Esophagus squamous epithelium (tissue), 4 donors: ENCODE results near the gene RAB20.

Experiments used
- POLR2A ChIP-seq, 4 donors: fragments of 450-650 bp; IDR thresholded peaks; one replicate each; pipeline ENCODE4 v1.6.1; 2017; ENCODE audit warnings: antibody characterized with exemption in 4 of 4, mild to moderate bottlenecking in 4 of 4, moderate library complexity in 3 of 4
- TF ChIP-seq, protein P1 (sequence below), 6 experiments: fragments of 450-650 bp in 4 of 6; fragments of 200-600 bp in 2 of 6; sonication (generic) in 2 of 6; IDR thresholded peaks; one replicate each; pipeline ENCODE4 v1.5.1; 2016 to 2019; ENCODE audit warnings: antibody characterized with exemption in 6 of 6, mild to moderate bottlenecking in 4 of 6, moderate library complexity in 4 of 6

DNA sequence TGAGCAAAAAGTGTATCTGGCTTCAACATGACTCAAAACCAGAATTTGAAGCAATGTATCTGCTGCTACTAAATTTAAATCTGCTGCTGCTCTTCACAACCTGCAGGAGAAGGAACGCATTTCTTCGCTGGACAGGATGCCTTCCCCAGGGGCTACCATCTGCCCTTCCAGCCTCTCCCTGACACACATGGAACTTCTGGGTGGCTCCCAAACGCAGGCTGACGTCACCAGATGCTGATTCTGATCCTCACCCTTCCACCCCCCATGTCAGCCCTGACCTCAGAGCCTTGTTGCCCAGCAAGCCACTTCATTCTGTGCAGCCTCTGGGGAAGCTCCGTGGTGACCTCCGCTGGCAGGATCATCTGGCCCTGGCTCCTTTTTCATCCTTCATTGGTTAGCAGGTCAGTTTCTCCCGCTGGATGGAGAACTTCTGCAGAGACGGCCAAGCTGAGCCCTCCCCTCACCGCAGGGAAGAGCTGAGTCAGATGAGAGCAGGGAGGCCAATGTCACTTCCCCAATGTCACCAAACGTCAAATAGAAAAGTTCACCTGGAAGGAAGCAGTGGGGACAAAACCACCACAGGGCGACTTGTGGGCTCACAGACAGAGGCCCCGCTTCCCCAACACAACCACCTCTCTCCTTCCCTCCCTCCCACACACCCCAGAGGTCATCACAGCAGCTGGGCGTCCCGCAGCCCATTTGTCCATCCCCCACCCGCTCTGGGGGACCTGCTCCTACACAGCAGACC is 14.0 kb upstream of the RAB20 start:
- TF ChIP-seq, protein P1, sequence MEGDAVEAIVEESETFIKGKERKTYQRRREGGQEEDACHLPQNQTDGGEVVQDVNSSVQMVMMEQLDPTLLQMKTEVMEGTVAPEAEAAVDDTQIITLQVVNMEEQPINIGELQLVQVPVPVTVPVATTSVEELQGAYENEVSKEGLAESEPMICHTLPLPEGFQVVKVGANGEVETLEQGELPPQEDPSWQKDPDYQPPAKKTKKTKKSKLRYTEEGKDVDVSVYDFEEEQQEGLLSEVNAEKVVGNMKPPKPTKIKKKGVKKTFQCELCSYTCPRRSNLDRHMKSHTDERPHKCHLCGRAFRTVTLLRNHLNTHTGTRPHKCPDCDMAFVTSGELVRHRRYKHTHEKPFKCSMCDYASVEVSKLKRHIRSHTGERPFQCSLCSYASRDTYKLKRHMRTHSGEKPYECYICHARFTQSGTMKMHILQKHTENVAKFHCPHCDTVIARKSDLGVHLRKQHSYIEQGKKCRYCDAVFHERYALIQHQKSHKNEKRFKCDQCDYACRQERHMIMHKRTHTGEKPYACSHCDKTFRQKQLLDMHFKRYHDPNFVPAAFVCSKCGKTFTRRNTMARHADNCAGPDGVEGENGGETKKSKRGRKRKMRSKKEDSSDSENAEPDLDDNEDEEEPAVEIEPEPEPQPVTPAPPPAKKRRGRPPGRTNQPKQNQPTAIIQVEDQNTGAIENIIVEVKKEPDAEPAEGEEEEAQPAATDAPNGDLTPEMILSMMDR (IDR thresholded peaks at IDR 0.05), result no peak
- TF ChIP-seq POLR2A (IDR thresholded peaks at IDR 0.05), result no peak
